GM23338 (cell line): ENCODE data around the gene L3MBTL4. TPM values are rescaled to one million over a fixed set of nuclear protein-coding genes. Genes with fewer than 3 reads are reported as not detected.

Source experiments
- ATAC-seq: fragments of 200-7000 bp; cut with Tn5 transposase; 3 replicates; pipeline ENCODE4 v1.9.1; 2020
- DNase-seq: peaks from one replicate; pipeline ENCODE4 v3.0.0-alpha.2; 2015; ENCODE audit warnings: low spot score
- H2AFZ ChIP-seq: fragments of 200-600 bp; sonication (generic); 2 replicates; pipeline ENCODE4 v1.8.0; 2016; ENCODE audit warnings: antibody characterized with exemption, mild to moderate bottlenecking, moderate library complexity
- H3F3A ChIP-seq: fragments of 200-600 bp; sonication (generic); replicated peaks from 2 replicates; pipeline ENCODE4 v1.8.0; 2017; ENCODE audit warnings: antibody characterized with exemption, mixed run types, low read depth
- H3K27ac ChIP-seq: fragments of 200-600 bp; sonication (generic); 2 replicates; pipeline ENCODE4 v1.6.1; 2016; ENCODE audit warnings: low read depth
- H3K27me3 ChIP-seq: fragments of 200-600 bp; sonication (generic); 2 replicates; pipeline ENCODE4 v1.8.0; 2016; ENCODE audit warnings: mild to moderate bottlenecking, mixed run types, moderate library complexity; ENCODE audit not compliant: insufficient read depth
- H3K36me3 ChIP-seq: fragments of 200-600 bp; sonication (generic); 2 replicates; pipeline ENCODE4 v1.8.0; 2016; ENCODE audit warnings: mild to moderate bottlenecking; ENCODE audit not compliant: insufficient read depth
- H3K4me1 ChIP-seq: fragments of 200-600 bp; sonication (generic); 2 replicates; pipeline ENCODE4 v1.8.0; 2016; ENCODE audit warnings: mild to moderate bottlenecking, moderate library complexity; ENCODE audit not compliant: insufficient read depth
- H3K4me2 ChIP-seq: fragments of 200-600 bp; sonication (generic); 2 replicates; pipeline ENCODE4 v1.7.1; 2017; ENCODE audit warnings: mixed run types
- H3K4me3 ChIP-seq: fragments of 200-600 bp; sonication (generic); 2 replicates; pipeline ENCODE4 v1.6.1; 2016; ENCODE audit warnings: mixed run types
- H3K79me2 ChIP-seq: fragments of 200-600 bp; sonication (generic); replicated peaks from 2 replicates; pipeline ENCODE4 v1.8.0; 2017; ENCODE audit warnings: mild to moderate bottlenecking; ENCODE audit not compliant: insufficient read depth
- H3K9me2 ChIP-seq: fragments of 200-600 bp; sonication (generic); 2 replicates; pipeline ENCODE4 v1.8.0; 2017; ENCODE audit not compliant: insufficient read depth
- H4K20me1 ChIP-seq: fragments of 200-600 bp; sonication (generic); replicated peaks from 2 replicates; pipeline ENCODE4 v1.8.0; 2017; ENCODE audit warnings: mild to moderate bottlenecking; ENCODE audit not compliant: insufficient read depth
- H3K27ac Mint-ChIP-seq: 2 replicates; pipeline ENCODE4 v1.8.0; 2020; ENCODE audit warnings: inconsistent platforms, mild to moderate bottlenecking, moderate library complexity, mixed read lengths
- H3K27me3 Mint-ChIP-seq: 3 replicates; pipeline ENCODE4 v1.8.0; 2022; ENCODE audit warnings: low read depth, mild to moderate bottlenecking, moderate library complexity, mixed read lengths, inconsistent platforms; ENCODE audit not compliant: insufficient read depth, poor library complexity
- H3K36me3 Mint-ChIP-seq: 3 replicates; pipeline ENCODE4 v1.8.0; 2021; ENCODE audit warnings: low read depth, mild to moderate bottlenecking, inconsistent platforms, moderate library complexity, mixed read lengths
- H3K4me1 Mint-ChIP-seq: 3 replicates; pipeline ENCODE4 v1.8.0; 2020; ENCODE audit warnings: mild to moderate bottlenecking, inconsistent platforms, mixed read lengths
- H3K4me3 Mint-ChIP-seq: 3 replicates; pipeline ENCODE4 v1.8.0; 2021; ENCODE audit warnings: moderate library complexity, mild to moderate bottlenecking, inconsistent platforms, mixed read lengths
- H3K9me3 Mint-ChIP-seq: 3 replicates; pipeline ENCODE4 v1.8.0; 2020; ENCODE audit warnings: moderate library complexity, mild to moderate bottlenecking, inconsistent platforms, mixed read lengths
- CREB1 ChIP-seq: fragments of 250-450 bp; sonication (Bioruptor Pico); IDR thresholded peaks from 2 replicates; pipeline ENCODE4 v1.5.0; 2020; ENCODE audit warnings: low read depth, mild to moderate bottlenecking, moderate library complexity
- JUNB ChIP-seq: IDR thresholded peaks from one replicate; pipeline ENCODE4 v1.6.1; 2016; ENCODE audit warnings: antibody characterized with exemption; ENCODE audit not compliant: unreplicated experiment
- NANOG ChIP-seq: IDR thresholded peaks from 2 replicates; pipeline ENCODE4 v1.6.1; 2016; ENCODE audit warnings: antibody characterized with exemption, borderline replicate concordance
- STAT1 ChIP-seq: IDR thresholded peaks from one replicate; pipeline ENCODE4 v1.6.1; 2016; ENCODE audit warnings: antibody characterized with exemption; ENCODE audit not compliant: unreplicated experiment
- ZNF114 ChIP-seq: fragments of 250-450 bp; sonication (Bioruptor Pico); IDR thresholded peaks from 2 replicates; pipeline ENCODE4 v1.5.0; 2020; ENCODE audit warnings: mild to moderate bottlenecking, moderate library complexity
- polyA plus RNA-seq: library from polyadenylated mRNA; unstranded; fragments of >200 nt; fragmentation: Nextera tagmentation; extraction: Ambion mirVana; gene quantifications from 2 replicates; pipeline ENCODE4 v1.2.1, GENCODE V29; 2016
- total RNA-seq: library from RNA; depleted of rRNA; stranded (reverse); fragments of >200 nt; shearing (Covaris generic); gene quantifications from 2 replicates; pipeline ENCODE4 v1.2.3, GENCODE V29; 2014
- TF ChIP-seq, protein P1 (sequence below): fragments of 250-450 bp; sonication (Bioruptor Pico); IDR thresholded peaks from 2 replicates; pipeline ENCODE4 v1.5.0; 2020; ENCODE audit warnings: mild to moderate bottlenecking, moderate library complexity
- TF ChIP-seq, protein P2 (sequence below), 2 experiments: fragments of 200-600 bp in 1 of 2; sonication (generic) in 1 of 2; conservative IDR thresholded peaks; 2 replicates each; pipeline versions ENCODE4 v1.5.1 to v1.6.1; 2016 to 2017; ENCODE audit warnings: antibody characterized with exemption in 2 of 2, low read depth in 2 of 2, mild to moderate bottlenecking in 2 of 2, moderate library complexity in 1 of 2
- TF ChIP-seq, protein P3 (sequence below): IDR thresholded peaks from 2 replicates; pipeline ENCODE4 v1.6.1; 2016; ENCODE audit warnings: antibody characterized with exemption
- TF ChIP-seq, protein P4 (sequence below): IDR thresholded peaks from one replicate; pipeline ENCODE4 v1.6.1; 2018; ENCODE audit warnings: antibody characterized with exemption; ENCODE audit not compliant: unreplicated experiment

Gene L3MBTL4
- total and polyA plus RNA-seq, 2 experiments from 2014 or later = 0.48 to 2.8 TPM

DNA sequence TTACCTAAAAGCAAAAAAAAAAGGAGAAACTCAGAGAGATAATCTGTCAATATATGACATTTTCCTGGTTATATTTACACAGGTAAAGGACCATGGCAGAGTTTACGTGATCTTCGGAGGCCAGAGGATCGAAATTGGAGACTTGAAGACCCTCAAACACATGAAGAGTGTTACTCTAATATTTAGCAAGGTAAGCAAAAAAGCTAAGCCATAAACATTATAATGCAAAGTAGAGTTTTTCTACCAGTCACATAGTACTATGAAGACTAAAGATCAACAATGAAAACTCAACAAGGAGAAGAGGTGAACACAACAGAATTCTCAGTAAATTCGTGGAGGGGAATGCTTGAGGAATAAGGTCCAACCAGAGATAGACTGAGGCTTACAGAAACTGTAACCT lies 78.5 kb downstream of the L3MBTL4 start:
- Histone ChIP-seq H2AFZ (no peak overlapping the region), H3K27me3 (no peaks in the 10 kb centered on the region), H3K79me2 (no peaks in the 10 kb centered on the region), H3K4me2 (no peak overlapping the region), H3K4me3 (no peak overlapping the region), H3K36me3 (no peaks in the 10 kb centered on the region), H3F3A (no peaks in the 10 kb centered on the region), H3K9me2 (peaks cover 8% of the 10 kb centered on the region; the same call in 1 of the 2 replicates), H3K27ac (no peak overlapping the region), H3K4me1 (no peaks in the 10 kb centered on the region), H4K20me1 (no peaks in the 10 kb centered on the region)
- Mint-ChIP-seq H3K9me3 (peaks cover 7% of the 10 kb centered on the region), H3K27ac (no peak overlapping the region), H3K4me1 (no peaks in the 10 kb centered on the region), H3K4me3 (no peak overlapping the region), H3K36me3 (peaks cover 5% of the 10 kb centered on the region; the same call in 2 of the 3 replicates), H3K27me3 (no peaks in the 10 kb centered on the region)
- no peak for DNase-seq
- no peak for TF ChIP-seq JUNB
- no peak for TF ChIP-seq CREB1
- TF ChIP-seq ZNF114 (CRISPR knock-in tag) = no peak
- no peak for TF ChIP-seq STAT1
- TF ChIP-seq, protein P1, sequence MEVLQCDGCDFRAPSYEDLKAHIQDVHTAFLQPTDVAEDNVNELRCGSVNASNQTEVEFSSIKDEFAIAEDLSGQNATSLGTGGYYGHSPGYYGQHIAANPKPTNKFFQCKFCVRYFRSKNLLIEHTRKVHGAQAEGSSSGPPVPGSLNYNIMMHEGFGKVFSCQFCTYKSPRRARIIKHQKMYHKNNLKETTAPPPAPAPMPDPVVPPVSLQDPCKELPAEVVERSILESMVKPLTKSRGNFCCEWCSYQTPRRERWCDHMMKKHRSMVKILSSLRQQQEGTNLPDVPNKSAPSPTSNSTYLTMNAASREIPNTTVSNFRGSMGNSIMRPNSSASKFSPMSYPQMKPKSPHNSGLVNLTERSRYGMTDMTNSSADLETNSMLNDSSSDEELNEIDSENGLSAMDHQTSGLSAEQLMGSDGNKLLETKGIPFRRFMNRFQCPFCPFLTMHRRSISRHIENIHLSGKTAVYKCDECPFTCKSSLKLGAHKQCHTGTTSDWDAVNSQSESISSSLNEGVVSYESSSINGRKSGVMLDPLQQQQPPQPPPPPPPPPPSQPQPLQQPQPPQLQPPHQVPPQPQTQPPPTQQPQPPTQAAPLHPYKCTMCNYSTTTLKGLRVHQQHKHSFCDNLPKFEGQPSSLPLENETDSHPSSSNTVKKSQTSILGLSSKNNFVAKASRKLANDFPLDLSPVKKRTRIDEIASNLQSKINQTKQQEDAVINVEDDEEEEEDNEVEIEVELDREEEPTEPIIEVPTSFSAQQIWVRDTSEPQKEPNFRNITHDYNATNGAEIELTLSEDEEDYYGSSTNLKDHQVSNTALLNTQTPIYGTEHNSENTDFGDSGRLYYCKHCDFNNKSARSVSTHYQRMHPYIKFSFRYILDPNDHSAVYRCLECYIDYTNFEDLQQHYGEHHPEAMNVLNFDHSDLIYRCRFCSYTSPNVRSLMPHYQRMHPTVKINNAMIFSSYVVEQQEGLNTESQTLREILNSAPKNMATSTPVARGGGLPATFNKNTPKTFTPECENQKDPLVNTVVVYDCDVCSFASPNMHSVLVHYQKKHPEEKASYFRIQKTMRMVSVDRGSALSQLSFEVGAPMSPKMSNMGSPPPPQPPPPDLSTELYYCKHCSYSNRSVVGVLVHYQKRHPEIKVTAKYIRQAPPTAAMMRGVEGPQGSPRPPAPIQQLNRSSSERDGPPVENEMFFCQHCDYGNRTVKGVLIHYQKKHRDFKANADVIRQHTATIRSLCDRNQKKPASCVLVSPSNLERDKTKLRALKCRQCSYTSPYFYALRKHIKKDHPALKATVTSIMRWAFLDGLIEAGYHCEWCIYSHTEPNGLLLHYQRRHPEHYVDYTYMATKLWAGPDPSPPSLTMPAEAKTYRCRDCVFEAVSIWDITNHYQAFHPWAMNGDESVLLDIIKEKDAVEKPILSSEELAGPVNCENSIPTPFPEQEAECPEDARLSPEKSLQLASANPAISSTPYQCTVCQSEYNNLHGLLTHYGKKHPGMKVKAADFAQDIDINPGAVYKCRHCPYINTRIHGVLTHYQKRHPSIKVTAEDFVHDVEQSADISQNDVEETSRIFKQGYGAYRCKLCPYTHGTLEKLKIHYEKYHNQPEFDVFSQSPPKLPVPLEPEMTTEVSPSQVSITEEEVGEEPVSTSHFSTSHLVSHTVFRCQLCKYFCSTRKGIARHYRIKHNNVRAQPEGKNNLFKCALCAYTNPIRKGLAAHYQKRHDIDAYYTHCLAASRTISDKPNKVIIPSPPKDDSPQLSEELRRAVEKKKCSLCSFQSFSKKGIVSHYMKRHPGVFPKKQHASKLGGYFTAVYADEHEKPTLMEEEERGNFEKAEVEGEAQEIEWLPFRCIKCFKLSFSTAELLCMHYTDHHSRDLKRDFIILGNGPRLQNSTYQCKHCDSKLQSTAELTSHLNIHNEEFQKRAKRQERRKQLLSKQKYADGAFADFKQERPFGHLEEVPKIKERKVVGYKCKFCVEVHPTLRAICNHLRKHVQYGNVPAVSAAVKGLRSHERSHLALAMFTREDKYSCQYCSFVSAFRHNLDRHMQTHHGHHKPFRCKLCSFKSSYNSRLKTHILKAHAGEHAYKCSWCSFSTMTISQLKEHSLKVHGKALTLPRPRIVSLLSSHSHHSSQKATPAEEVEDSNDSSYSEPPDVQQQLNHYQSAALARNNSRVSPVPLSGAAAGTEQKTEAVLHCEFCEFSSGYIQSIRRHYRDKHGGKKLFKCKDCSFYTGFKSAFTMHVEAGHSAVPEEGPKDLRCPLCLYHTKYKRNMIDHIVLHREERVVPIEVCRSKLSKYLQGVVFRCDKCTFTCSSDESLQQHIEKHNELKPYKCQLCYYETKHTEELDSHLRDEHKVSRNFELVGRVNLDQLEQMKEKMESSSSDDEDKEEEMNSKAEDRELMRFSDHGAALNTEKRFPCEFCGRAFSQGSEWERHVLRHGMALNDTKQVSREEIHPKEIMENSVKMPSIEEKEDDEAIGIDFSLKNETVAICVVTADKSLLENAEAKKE = no peak
- TF ChIP-seq NANOG = no peak
- TF ChIP-seq, protein P2, sequence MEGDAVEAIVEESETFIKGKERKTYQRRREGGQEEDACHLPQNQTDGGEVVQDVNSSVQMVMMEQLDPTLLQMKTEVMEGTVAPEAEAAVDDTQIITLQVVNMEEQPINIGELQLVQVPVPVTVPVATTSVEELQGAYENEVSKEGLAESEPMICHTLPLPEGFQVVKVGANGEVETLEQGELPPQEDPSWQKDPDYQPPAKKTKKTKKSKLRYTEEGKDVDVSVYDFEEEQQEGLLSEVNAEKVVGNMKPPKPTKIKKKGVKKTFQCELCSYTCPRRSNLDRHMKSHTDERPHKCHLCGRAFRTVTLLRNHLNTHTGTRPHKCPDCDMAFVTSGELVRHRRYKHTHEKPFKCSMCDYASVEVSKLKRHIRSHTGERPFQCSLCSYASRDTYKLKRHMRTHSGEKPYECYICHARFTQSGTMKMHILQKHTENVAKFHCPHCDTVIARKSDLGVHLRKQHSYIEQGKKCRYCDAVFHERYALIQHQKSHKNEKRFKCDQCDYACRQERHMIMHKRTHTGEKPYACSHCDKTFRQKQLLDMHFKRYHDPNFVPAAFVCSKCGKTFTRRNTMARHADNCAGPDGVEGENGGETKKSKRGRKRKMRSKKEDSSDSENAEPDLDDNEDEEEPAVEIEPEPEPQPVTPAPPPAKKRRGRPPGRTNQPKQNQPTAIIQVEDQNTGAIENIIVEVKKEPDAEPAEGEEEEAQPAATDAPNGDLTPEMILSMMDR (conservative IDR thresholded peaks at IDR 0.05; ENCODE audit: low read depth in 2 of 2) = no peak
- TF ChIP-seq, protein P3, sequence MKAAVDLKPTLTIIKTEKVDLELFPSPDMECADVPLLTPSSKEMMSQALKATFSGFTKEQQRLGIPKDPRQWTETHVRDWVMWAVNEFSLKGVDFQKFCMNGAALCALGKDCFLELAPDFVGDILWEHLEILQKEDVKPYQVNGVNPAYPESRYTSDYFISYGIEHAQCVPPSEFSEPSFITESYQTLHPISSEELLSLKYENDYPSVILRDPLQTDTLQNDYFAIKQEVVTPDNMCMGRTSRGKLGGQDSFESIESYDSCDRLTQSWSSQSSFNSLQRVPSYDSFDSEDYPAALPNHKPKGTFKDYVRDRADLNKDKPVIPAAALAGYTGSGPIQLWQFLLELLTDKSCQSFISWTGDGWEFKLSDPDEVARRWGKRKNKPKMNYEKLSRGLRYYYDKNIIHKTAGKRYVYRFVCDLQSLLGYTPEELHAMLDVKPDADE = no peak
- TF ChIP-seq, protein P4, sequence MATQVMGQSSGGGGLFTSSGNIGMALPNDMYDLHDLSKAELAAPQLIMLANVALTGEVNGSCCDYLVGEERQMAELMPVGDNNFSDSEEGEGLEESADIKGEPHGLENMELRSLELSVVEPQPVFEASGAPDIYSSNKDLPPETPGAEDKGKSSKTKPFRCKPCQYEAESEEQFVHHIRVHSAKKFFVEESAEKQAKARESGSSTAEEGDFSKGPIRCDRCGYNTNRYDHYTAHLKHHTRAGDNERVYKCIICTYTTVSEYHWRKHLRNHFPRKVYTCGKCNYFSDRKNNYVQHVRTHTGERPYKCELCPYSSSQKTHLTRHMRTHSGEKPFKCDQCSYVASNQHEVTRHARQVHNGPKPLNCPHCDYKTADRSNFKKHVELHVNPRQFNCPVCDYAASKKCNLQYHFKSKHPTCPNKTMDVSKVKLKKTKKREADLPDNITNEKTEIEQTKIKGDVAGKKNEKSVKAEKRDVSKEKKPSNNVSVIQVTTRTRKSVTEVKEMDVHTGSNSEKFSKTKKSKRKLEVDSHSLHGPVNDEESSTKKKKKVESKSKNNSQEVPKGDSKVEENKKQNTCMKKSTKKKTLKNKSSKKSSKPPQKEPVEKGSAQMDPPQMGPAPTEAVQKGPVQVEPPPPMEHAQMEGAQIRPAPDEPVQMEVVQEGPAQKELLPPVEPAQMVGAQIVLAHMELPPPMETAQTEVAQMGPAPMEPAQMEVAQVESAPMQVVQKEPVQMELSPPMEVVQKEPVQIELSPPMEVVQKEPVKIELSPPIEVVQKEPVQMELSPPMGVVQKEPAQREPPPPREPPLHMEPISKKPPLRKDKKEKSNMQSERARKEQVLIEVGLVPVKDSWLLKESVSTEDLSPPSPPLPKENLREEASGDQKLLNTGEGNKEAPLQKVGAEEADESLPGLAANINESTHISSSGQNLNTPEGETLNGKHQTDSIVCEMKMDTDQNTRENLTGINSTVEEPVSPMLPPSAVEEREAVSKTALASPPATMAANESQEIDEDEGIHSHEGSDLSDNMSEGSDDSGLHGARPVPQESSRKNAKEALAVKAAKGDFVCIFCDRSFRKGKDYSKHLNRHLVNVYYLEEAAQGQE = no peak
- no peak for ATAC-seq
